IPS-15b (cell line): ENCODE data around the gene ADAD2.

ENCODE experiments used
- H3K27me3 ChIP-seq: one replicate; pipeline ENCODE4 v1.6.1; 2013; ENCODE audit warnings: low read length; ENCODE audit not compliant: control insufficient read depth, insufficient read depth
- H3K36me3 ChIP-seq: one replicate; pipeline ENCODE4 v1.6.1; 2013; ENCODE audit warnings: low read length; ENCODE audit not compliant: control insufficient read depth, insufficient read depth
- H3K4me1 ChIP-seq: one replicate; pipeline ENCODE4 v1.6.1; 2013; ENCODE audit warnings: mild to moderate bottlenecking, low read length; ENCODE audit not compliant: control insufficient read depth, insufficient read depth
- H3K4me3 ChIP-seq: one replicate; pipeline ENCODE4 v1.5.1; 2013; ENCODE audit warnings: low read depth, low read length
- H3K9ac ChIP-seq: one replicate; pipeline ENCODE4 v1.6.1; 2013; ENCODE audit warnings: low read depth, mild to moderate bottlenecking, low read length
- H3K9me3 ChIP-seq: one replicate; pipeline ENCODE4 v1.6.1; 2013; ENCODE audit warnings: mild to moderate bottlenecking, low read length; ENCODE audit not compliant: control insufficient read depth, insufficient read depth

ADAD2 gene

DNA sequence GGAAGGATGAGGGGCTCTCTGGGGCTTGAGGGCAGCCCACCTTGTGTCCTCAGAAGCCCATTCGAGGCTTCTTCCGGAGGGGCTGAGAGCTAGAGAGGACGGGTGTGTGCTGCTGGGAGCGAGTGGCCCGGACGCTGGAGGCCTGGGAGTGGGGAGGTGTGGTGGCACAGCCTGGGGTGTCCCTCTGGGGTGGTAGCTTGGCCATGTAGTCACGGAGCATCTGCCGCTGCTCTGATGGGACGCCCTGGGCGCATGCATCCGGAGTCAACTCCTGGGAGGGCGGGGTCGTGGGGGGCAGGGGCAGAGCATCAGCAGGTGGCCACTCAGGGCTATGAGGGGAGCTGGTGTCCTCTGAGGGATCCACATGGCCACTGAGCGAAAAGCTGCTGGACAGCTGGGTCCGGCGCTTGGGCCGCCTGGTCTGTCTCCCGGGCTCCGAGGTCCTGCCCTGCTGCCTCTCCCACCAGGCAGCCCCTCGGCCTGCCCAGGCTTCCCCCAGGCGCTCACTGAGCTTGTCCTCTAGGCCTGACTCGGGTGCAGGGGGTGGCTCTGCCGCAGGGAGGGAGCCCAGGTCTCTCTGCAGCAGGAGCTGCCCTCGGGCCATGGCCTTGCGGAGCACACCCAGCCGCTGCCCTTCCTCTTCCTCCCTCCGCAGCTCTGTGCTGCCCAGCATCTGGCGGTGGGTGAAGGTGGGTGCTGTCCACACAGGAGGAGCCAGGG, 11.9 kb upstream of the ADAD2 start:
- Histone ChIP-seq H3K4me1 (no peaks in the 10 kb centered on the region), H3K4me3 (no peak overlapping the region), H3K9ac (no peak overlapping the region), H3K9me3 (no peaks in the 10 kb centered on the region), H3K27me3 (no peaks in the 10 kb centered on the region), H3K36me3 (peaks cover 35% of the 10 kb centered on the region)

DNA sequence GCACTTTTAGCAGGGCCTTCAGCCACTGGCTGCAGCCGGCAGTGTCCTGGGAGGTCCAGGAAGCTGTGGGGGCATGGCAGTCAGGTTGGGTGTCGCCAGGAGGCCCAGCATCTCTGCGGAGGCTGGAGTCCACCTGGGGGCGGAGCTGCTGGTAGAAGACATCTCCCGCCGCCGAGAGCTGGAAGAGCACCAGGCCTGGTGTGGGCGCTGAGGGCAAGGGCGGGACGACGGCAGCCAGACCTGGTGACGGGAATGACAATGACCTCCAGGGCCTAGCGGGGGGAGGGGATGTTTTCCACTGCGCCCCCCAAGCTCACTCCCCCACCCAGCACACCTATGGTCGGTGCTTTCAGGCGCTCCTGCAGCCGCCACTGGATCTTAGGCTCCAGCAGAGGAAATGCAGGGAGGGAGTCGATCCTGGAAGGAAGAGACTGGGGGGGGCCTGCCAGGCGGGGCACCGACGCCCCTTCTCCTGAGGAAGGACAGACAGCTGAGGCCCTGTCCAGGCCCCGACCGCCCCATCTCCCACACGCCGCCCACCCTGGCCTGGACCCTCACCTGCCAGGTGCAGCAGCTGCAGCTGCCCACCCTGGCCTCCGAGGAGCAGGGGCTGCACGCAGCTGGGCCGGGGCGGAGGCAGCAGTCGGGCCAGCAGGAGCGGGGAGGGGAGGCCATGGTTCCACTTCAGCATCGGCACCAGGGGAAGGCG, 11.2 kb upstream of the ADAD2 start:
- Histone ChIP-seq H3K9me3 (no peaks in the 10 kb centered on the region), H3K36me3 (peaks cover 41% of the 10 kb centered on the region), H3K4me3 (no peak overlapping the region), H3K4me1 (no peaks in the 10 kb centered on the region), H3K27me3 (no peaks in the 10 kb centered on the region), H3K9ac (no peak overlapping the region)

DNA sequence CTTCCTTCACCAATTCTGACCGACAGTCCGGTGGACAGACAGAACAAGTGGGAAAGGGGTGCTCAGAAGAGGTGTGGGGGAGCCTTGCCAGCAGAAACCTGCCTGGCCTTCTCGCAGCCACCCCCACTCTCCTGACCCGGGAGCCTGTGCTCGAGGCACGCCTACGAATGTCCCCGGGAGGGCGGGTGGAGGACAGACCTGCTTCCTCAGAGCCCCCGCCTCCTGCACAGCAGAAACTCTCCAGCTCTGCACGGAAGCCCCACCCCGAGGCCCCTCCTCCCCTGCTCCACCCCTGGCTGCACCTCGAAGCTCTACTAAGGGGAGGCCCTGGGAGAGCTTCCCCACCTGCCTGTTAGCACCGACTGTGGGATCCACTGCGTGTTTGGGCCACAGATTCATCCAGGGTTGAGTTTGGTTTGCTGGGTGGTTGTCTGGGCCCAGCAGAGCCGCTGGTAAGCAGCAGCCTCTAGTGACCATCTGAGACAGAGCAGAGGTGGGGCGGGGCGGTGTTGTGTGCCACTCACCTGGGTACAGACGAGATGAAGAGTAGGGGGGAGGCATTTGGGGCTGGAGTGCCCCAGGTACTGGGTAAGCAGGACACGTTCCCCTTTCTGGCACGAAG, 10.3 kb upstream of the ADAD2 start:
- Histone ChIP-seq H3K9me3 (no peaks in the 10 kb centered on the region), H3K9ac (no peak overlapping the region), H3K27me3 (no peaks in the 10 kb centered on the region), H3K4me3 (no peak overlapping the region), H3K4me1 (no peaks in the 10 kb centered on the region), H3K36me3 (peaks cover 45% of the 10 kb centered on the region)

DNA sequence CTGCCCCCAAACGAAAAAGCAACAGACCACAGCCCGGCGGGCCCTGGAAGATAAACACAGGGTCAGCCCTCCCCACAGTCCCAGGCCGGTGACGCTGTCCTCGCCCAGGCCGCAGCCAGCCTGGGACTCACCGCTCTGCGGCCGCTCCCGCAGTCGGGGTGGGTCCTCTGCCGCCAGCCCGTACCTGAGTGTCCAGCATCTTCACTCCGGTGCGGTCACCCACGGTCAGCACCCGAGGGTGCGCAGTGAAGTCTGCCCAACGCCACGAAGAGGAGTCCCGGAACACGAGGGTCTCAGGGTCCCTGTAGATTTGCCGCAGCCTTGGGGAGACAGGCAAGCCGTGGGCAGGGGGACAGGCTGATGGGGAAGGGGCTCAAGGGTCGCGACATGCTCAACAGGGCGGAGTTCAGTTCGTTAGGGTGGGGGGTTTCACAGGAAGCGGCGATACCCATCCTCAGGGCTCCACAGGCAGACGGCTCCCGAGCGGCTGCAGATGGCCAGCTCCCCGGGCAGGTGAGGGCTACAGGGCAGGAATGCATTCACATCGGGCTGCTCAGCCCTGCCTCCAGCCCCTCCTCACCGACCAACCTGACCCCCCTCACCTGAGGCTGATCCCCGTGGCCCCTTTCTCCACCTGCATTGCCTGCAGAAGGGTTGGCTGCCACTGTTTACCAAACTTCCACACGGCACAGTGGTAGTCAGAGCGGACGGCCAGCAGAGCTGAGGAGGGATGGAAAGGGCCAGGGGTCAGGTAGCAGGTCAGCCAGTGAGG, 9.6 kb upstream of the ADAD2 start:
- H3K27me3 ChIP-seq = no peaks in the 10 kb centered on the region
- H3K9ac ChIP-seq = no peak overlapping the region
- peaks cover 45% of the 10 kb centered on the region for H3K36me3 ChIP-seq
- no peaks in the 10 kb centered on the region for H3K9me3 ChIP-seq
- H3K4me3 ChIP-seq = no peak overlapping the region
- H3K4me1 ChIP-seq = no peaks in the 10 kb centered on the region

DNA sequence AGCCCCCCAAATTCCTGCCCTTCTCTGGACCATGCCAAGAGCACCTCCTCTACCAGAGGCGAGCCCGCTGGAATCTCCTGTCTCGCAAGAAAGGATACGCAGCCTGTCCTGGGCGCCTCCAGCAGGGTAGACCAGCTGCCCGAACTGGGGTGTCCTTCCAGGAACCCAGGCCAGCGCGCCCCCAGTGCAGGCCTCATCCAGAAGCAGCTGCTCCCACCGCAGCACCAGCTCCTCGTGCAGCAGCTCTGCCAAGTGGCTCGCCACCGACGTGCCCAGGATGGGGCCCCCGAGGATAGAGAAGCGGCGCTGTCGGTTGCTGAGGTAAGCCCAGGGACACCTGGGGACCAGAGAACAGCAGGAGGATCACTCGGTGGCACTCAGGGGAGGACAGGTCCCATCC, 8.9 kb upstream of the ADAD2 start:
- no peaks in the 10 kb centered on the region for H3K27me3 ChIP-seq
- no peaks in the 10 kb centered on the region for H3K4me1 ChIP-seq
- peaks cover 45% of the 10 kb centered on the region for H3K36me3 ChIP-seq
- no peak overlapping the region for H3K4me3 ChIP-seq
- no peaks in the 10 kb centered on the region for H3K9me3 ChIP-seq
- H3K9ac ChIP-seq = no peak overlapping the region

DNA sequence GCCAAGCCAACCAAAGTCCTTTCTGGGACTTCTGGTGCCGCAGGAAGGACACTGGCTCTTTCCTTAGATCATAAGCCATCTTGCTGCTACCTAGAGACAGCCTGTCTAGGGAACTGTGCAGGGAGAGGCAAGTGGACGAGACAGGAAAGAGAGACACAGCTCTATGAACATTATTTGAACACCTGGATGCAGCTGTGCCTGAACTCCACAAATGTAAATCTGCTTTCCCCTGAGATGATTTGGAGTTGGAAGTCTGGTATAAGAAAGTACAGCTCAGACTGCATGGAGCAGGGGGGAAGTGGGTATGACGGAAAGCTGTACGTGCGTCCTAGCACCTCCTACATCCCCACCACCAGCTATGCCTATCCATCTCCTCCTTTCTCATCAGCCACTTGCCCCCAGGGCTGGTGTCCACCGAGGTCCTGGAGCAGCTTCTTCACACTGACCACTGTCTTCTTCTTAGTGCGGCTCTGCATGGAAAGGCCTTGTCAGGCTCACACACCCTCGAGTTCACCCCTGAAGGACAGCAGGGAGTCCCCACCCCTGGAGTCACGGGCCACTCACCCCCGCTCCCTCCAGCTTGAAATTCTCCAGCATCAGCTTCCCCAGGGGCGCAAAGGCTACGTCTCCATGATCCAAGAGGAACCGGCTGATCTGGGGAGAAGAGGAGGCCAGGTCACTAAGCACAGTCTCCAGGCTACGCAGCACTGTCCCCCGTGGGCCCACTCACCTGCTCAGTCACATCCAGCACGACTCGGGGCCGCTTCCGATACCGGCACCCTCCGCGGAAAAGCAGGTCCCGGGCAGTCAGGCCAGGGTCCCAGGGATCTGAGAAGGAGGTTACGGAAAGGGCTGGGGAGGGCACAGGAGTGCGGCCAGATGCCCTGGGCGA, 8.0 kb upstream of the ADAD2 start:
- no peaks in the 10 kb centered on the region for H3K9me3 ChIP-seq
- no peak overlapping the region for H3K9ac ChIP-seq
- H3K36me3 ChIP-seq = peaks cover 44% of the 10 kb centered on the region
- H3K27me3 ChIP-seq = no peaks in the 10 kb centered on the region
- H3K4me3 ChIP-seq = no peak overlapping the region
- no peaks in the 10 kb centered on the region for H3K4me1 ChIP-seq

DNA sequence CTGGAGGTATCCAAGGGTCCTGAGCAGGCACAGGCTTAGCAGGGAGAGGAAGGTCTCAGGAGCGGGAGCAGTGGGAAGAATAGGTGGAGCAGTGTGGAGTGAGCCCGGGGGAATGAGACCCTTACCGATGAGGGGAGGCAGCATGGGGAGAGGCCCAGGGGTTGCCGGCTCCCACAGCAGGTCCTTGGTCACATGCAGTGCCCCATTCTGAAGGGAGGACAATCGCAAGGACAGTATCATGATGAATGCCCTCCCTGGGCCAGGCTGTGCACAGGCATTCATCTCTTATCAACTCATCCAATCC, 7.4 kb upstream of the ADAD2 start:
- peaks cover 41% of the 10 kb centered on the region for H3K36me3 ChIP-seq
- no peak overlapping the region for H3K4me3 ChIP-seq
- no peaks in the 10 kb centered on the region for H3K4me1 ChIP-seq
- H3K9me3 ChIP-seq = no peaks in the 10 kb centered on the region
- H3K27me3 ChIP-seq = no peaks in the 10 kb centered on the region
- H3K9ac ChIP-seq = no peak overlapping the region

DNA sequence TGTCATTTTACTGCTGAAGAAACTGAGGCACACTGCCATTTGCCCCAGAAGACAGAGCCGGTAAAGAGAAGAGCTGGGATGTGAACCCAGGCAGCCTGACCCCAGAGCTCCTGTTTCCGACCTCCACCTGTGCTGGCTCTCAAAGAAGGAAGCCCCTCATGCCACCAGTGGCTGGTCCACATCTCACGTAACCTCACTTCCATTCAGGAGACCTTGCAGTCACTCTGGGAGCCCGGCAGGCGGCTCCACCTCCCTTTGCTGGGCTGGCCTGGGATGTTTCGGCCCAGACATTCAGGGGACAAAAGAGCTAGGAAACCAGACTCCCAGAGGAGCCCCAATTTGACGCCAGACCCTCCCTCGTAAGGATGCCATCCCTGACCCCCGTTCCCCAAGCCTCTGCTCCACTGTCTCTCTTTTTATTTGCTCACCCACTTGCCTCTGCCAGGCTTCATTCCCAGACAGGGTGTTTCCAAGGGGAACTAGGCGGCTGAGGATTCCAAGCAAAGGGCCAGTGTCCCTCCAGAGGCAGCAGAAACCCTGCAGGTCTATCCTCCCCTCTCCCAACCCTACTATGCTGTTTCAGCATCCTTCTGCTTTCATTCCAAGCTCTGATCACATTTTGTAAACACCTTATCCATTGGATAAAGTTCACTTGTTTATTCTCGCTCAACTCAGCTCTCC, 6.9 kb upstream of the ADAD2 start:
- Histone ChIP-seq H3K27me3 (no peaks in the 10 kb centered on the region), H3K36me3 (peaks cover 36% of the 10 kb centered on the region), H3K9ac (no peak overlapping the region), H3K4me1 (no peaks in the 10 kb centered on the region), H3K9me3 (no peaks in the 10 kb centered on the region), H3K4me3 (no peak overlapping the region)

DNA sequence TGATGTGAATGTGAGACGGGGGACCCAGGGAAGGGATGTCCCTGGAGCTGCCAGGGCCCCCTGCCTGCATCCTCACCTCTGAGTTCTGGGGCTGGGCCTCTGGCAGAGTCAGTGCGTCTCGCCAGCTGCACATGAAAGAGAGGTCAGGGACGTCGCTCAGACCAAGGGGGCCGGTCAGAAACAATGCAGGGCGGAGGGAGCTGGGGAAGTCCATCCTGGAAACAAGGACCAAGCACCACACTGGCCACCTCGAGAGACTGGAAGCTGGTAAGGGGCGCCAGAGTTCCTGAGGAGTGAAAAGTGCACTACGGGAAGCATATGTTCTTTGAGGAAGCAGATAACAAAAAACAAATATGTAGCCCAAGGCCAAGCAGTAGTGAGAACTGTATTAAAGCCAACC, 6.2 kb upstream of the ADAD2 start:
- no peaks in the 10 kb centered on the region for H3K9me3 ChIP-seq
- peaks cover 32% of the 10 kb centered on the region for H3K36me3 ChIP-seq
- H3K9ac ChIP-seq = no peak overlapping the region

DNA sequence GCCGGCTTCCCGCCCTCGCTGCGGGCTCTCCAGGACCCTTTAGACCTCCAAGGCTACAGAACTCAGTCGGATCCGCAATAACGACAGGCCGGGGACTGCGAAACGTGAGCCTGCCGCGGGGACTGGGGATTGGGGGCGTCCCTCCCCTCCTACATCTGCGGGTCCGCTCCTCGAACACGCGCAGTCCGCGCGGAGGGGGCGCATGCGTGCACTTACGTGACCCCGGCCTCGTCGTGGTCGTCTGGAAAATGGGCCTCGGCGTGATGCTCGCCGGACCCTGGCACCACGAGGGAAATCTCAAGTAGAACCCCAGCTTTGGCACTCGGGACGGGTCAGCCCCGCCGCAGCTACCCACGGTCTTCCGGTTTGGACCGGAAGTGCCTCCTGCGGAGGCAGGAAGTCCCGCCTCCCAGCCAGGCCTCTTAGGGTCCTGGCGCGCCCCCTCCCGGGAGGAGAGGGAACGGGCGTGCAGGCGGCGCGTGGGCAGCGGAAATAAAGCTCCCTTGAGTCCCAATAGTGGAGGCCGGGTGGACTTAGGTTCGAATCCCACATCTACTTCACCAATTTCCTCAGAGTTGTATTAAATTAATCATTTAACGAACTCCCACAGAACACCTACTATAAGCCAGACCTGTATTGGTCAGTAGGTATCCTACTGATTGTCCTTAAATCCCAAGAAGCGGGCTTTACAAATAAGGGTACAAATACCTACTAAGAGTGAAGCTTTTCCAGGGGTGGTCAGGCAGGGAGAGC, 4.1 kb upstream of the ADAD2 start, which contains the start of gene TAF1C:
Gene TAF1C (minus strand): TSS at position 373 of the 753 bp plus-strand sequence. CDS start 2,069 bp downstream, outside the sequence.
- Histone ChIP-seq H3K4me3 (peak within 1 kb of the TSS; percentile 93), H3K4me1 (no peaks in the 10 kb centered on the region), H3K9me3 (no peaks in the 10 kb centered on the region), H3K9ac (peak within 1 kb of the TSS; percentile 90), H3K36me3 (peaks cover 22% of the 10 kb centered on the region), H3K27me3 (no peaks in the 10 kb centered on the region)

More for the DNA sequence above, 6.2 kb upstream of the ADAD2 start:
- no peaks in the 10 kb centered on the region for H3K27me3 ChIP-seq
- H3K4me3 ChIP-seq = no peak overlapping the region
- H3K4me1 ChIP-seq = no peaks in the 10 kb centered on the region
